ENCODE results near the gene SUPT3H. TPM values are rescaled to one million over a fixed set of nuclear protein-coding genes. Genes with fewer than 3 reads are reported as not detected.
"Not testable (repeated sequence)": the region's sequence is repeated elsewhere in the genome, so short reads cannot be mapped to it uniquely, and the experiment has no call there.

The SUPT3H gene
- total RNA-seq, 1 donor from 2014 or later: 23.2 TPM

GRCh38 chr6:45185403-45186251 is 192.1 kb downstream of the SUPT3H start:
- no peak for DNase-seq (ENCODE audit: low spot score in 2 of 2, unreplicated experiment in 2 of 2)
- Mint-ChIP-seq H3K27ac (no peak overlapping the region), H3K9me3 (peaks cover 5% of the 10 kb centered on the region), H3K4me3 (no peak overlapping the region), H3K27me3 (ENCODE audit: low read depth) (no peaks in the 10 kb centered on the region), H3K36me3 (no peaks in the 10 kb centered on the region), H3K4me1 (no peaks in the 10 kb centered on the region)
- TF ChIP-seq CTCF (IDR thresholded peaks at IDR 0.05; ENCODE audit: unreplicated experiment): no peak

GRCh38 chr6:45184937-45185336 is 192.8 kb downstream of the SUPT3H start:
- Mint-ChIP-seq H3K27me3 (ENCODE audit: low read depth) (no peaks in the 10 kb centered on the region), H3K9me3 (no peaks in the 10 kb centered on the region)

GRCh38 chr6:45184040-45184439 is 193.7 kb downstream of the SUPT3H start:
- no peak for TF ChIP-seq CTCF (IDR thresholded peaks at IDR 0.05; ENCODE audit: unreplicated experiment)
- Mint-ChIP-seq H3K36me3 (peaks cover 3% of the 10 kb centered on the region), H3K9me3 (no peaks in the 10 kb centered on the region), H3K27me3 (ENCODE audit: low read depth) (no peaks in the 10 kb centered on the region), H3K4me3 (no peak overlapping the region), H3K4me1 (no peaks in the 10 kb centered on the region), H3K27ac (no peak overlapping the region)
- no peak for DNase-seq (ENCODE audit: low spot score in 2 of 2, unreplicated experiment in 2 of 2)

More at GRCh38 chr6:45184937-45185336, 192.8 kb downstream of the SUPT3H start:
- H3K27ac Mint-ChIP-seq: no peak overlapping the region
- no peaks in the 10 kb centered on the region for H3K36me3 Mint-ChIP-seq
- no peaks in the 10 kb centered on the region for H3K4me1 Mint-ChIP-seq
- no peak for TF ChIP-seq CTCF (IDR thresholded peaks at IDR 0.05; ENCODE audit: unreplicated experiment)
- DNase-seq (ENCODE audit: low spot score in 2 of 2, unreplicated experiment in 2 of 2): no peak
- no peak overlapping the region for H3K4me3 Mint-ChIP-seq

GRCh38 chr6:45176373-45176772 is 201.4 kb downstream of the SUPT3H start:
- not testable (repeated sequence) for H3K27ac Mint-ChIP-seq; H3K4me1 Mint-ChIP-seq; H3K36me3 Mint-ChIP-seq; H3K9me3 Mint-ChIP-seq; H3K27me3 Mint-ChIP-seq (ENCODE audit: low read depth); DNase-seq (ENCODE audit: low spot score in 2 of 2, unreplicated experiment in 2 of 2)
- peak overlapping the region; percentile 38 for H3K4me3 Mint-ChIP-seq

GRCh38 chr6:45175272-45175671 is 202.5 kb downstream of the SUPT3H start:
- H3K27me3 Mint-ChIP-seq (ENCODE audit: low read depth): no peaks in the 10 kb centered on the region
- peaks cover 3% of the 10 kb centered on the region for H3K36me3 Mint-ChIP-seq
- no peak overlapping the region for H3K4me3 Mint-ChIP-seq
- DNase-seq (ENCODE audit: low spot score in 2 of 2, unreplicated experiment in 2 of 2): no peak
- no peak for TF ChIP-seq CTCF (IDR thresholded peaks at IDR 0.05; ENCODE audit: unreplicated experiment)
- H3K4me1 Mint-ChIP-seq: peaks cover 3% of the 10 kb centered on the region
- H3K27ac Mint-ChIP-seq: no peak overlapping the region
- H3K9me3 Mint-ChIP-seq: peaks cover 4% of the 10 kb centered on the region

GRCh38 chr6:45174045-45174444 is 203.7 kb downstream of the SUPT3H start:
- H3K4me1 Mint-ChIP-seq: peaks cover 3% of the 10 kb centered on the region
- no peak overlapping the region for H3K27ac Mint-ChIP-seq
- TF ChIP-seq CTCF (IDR thresholded peaks at IDR 0.05; ENCODE audit: unreplicated experiment): no peak
- no peaks in the 10 kb centered on the region for H3K27me3 Mint-ChIP-seq (ENCODE audit: low read depth)
- H3K36me3 Mint-ChIP-seq: no peaks in the 10 kb centered on the region
- no peak overlapping the region for H3K4me3 Mint-ChIP-seq
- DNase-seq (ENCODE audit: low spot score in 2 of 2, unreplicated experiment in 2 of 2): no peak
- H3K9me3 Mint-ChIP-seq: peaks cover 4% of the 10 kb centered on the region
